Fibroblast of skin of right quadriceps (primary cell): ENCODE results near the gene SMG1.
"Not testable (repeated sequence)": the region's sequence is repeated elsewhere in the genome, so short reads cannot be mapped to it uniquely, and the experiment has no call there.

Experiments
- DNase-seq: peaks from one replicate; pipeline ENCODE4 v3.0.0-alpha.2; 2013

The SMG1 gene

GRCh38 chr16:18925986-18926865 is at the start of gene SMG1:
Gene SMG1, minus strand, starts transcription at chr16:18926408. Its CDS starts 367 bp downstream, at chr16:18926041.
- DNase-seq = peak; percentile 91

GRCh38 chr16:18975109-18975508 is 48.9 kb upstream of the SMG1 start:
- no peak for DNase-seq

DNA sequence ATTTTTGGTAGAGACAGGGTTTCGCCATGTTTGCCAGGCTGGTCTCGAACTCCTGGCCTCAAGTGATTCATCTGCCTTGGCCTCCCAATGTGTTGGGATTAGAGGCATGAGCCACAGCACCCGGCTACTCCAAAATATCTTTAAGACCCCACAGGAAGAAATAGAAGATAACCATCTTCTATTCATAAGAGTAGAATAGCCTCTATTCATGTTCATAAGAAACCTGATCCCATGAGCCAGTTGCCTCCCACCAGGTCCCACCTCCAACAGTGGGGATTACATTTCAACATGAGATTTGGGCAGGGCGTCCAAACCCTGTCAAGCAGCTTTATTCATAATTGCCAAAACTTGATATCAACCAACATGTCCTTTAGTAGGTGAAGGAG is 43.6 kb upstream of the SMG1 start:
- DNase-seq = no peak

DNA sequence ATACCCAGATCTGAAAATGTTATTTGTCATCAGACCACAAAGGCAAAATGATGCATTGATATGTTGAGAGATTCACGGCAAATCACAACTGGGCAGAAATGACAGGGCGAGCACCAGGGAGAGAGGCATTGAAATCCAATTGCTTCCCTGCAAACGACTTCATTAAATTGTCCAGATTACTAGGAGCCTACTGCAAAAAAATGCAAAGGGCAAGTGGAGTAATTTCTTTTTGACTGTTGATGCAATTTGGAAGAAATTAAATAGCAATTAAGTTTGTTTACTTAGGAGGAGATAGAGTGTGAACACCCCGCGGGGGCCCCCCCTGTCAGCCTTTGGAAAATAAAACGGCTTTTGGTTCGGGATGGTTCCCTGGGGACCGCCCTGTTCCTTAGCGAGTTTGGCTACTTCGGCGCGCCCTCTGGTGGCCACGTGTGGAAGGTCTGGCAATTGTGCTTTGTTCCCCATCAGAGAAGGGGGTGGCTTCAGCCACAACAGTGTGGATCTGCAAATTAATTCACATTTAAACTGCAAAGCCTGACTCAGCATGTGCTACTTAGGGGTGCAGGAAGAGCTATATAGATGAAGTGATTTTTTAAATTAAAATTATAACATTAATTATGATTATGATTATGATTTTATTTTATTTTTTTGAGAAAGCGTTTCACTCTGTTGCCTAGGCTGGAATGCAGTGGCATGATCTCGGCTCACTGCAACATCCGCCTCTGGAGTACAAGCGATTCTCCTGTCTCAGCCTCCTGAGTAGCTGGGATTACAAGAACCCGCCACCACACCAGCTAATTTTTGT is 43.0 kb upstream of the SMG1 start:
- DNase-seq = peak; percentile 69

GRCh38 chr16:18966791-18967190 is 40.6 kb upstream of the SMG1 start:
- DNase-seq = no peak

DNA sequence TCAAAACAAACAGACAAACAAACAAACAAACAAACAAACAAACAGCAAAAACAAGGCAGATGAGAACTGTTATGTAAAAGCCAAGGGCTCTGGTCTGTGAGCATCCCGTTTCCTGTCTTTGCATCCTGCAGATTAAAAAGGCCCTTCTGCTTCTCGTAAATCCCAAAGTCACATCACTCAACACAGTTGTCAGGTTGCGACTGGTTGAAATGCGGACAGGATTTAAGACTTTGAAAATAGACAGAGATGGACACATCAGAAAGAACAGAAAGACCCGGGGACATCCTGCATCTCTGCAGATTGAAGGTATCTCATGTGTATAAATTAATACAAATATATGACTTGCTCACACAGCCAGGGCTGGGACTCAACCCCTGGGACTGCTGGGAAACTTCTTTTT is 39.3 kb upstream of the SMG1 start:
- DNase-seq = no peak

GRCh38 chr16:18959031-18959505 is 32.9 kb upstream of the SMG1 start:
- peak; percentile 46 for DNase-seq

DNA sequence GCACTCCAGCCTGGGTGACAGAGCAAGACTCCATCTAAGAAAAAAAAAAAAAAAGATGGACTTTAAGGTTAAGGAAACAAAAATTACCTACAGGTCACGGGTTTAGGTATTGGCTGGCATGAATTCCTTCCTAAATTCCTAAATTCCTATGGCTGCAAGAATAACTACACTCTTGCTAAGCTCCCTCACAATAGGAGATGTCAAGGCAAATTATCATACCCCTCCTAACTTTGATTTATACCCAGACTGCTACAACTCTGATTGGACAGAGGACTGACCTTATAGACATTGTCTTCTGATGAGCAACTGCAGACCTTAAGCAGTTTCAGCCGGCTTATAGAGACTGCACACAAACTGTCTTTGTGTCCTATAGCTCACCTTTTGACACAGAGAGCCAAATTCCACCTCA is 32.4 kb upstream of the SMG1 start:
- DNase-seq = peak; percentile 16

DNA sequence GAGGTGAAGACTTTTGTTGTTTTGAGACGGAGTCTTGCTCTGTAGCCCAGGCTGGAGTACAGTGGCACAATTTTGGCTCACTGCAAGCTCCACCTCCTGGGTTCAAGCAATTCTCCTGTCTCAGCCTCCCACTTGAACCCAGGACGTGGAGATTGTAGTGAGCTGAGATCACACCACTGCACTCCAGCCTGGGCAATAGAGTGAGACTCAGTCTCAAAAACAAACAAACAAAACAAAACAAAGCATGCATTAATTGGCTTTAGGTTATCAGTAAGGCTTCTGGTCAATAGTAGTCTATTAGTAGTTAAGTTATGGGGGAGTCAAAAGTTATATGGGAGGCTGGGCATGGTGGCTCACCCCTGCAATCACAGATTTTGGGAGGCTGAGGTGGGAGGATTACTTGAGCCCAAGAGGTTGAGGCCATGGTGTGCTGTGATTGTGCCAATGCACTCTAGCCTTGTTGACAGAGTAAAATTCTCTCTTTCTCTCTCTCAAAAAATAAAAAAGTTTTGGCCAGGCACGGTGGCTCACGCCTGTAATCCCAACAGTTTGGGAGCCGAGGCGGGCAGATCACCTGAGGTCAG is 30.5 kb upstream of the SMG1 start:
- not testable (repeated sequence) for DNase-seq

DNA sequence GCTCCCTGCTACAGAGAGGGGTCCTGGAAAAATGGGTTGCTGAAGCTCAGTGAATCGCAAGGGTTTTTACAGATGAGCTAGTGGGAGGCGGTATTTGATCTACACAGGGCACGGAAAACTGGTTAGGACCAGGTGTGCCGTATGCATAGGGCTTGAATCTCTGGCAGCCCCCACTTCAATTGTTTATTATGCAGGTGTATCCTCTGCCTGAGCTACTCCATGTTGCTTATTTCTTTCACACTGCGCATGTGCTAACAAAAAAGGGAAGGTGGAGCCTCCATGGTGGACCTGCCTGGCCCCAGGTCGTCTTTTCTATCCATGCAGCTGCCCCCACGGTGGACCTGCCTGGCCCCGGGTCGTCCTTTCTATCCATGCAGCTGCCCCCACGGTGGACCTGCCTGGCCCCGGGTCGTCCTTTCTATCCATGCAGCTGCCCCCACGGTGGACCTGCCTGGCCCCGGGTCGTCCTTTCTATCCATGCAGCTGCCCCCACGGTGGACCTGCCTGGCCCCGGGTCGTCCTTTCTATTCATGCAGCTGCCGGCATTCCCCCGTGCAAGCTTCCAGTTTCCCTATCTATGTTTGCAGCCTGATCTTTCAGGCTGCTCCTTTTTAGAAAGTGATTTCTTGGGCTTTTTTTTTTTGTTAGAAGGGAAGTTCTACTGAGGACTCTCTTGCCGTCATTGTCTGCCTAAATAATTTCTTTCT is 29.8 kb upstream of the SMG1 start:
- DNase-seq = not testable (repeated sequence)

- DNase-seq = no peak
Observed at GRCh38 chr16:18953547-18953946, 27.3 kb upstream of the SMG1 start.

DNA sequence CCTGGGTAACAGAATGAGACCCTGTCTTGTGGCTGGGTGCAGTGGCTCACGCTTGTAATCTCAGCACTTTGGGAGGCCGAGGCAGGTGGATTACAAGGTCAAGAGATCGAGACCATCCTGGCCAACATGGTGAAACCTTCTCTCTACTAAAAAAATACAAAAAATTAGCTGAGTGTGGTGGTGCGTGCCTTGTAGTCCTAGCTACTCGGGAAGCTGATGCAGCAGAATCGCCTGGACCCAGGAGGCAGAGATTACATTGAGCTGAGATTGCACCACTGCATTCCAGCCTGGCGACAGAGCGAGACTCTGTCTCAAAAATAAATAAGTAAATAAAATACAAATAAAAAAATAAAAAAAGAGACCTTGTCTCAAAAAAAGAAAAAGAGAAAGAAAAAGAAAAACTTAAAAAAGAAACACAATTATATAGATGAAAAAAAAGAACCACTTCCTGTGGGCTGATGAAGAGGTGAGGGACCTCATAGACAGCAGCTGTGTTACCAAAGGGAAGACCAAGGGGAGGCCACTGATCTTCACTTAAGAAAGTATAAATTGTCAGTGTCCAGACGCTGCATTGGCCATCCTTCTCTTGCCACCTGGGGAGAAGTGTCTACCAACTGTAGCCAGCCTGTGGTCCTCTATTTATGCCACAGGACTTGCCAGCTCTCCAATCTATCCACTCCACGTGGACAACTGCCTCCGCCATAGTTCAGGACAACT is 24.4 kb upstream of the SMG1 start:
- DNase-seq = no peak

- DNase-seq = no peak
Observed at GRCh38 chr16:18948372-18949020, 22.3 kb upstream of the SMG1 start.

GRCh38 chr16:18945233-18945632 is 19.0 kb upstream of the SMG1 start:
- DNase-seq = no peak

- no peak for DNase-seq
Observed at GRCh38 chr16:18943414-18943813, 17.2 kb upstream of the SMG1 start.

GRCh38 chr16:18942061-18942460 is 15.9 kb upstream of the SMG1 start:
- no peak for DNase-seq

DNA sequence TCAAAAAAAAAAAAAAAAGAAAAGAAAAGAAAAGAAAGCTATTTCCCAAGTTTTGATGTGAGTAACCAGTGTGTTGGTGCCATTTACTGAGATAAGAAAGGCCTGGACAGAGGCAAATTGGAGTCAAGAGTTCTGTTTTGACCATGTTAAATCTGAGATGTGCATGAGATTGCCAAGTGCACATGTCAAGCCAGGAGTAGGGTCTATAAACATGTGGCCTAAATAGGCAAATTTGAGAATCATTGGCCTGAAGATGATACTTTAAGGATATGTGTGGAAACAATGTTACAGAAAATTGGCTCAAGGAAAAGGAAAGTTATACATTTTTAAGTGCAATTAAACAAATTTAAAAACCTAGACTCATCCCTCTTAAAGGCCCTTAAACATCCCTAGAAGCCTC is 15.3 kb upstream of the SMG1 start:
- DNase-seq = no peak

- DNase-seq = no peak
Observed at GRCh38 chr16:18938986-18939385, 12.8 kb upstream of the SMG1 start.

GRCh38 chr16:18937390-18937789 is 11.2 kb upstream of the SMG1 start:
- no peak for DNase-seq

DNA sequence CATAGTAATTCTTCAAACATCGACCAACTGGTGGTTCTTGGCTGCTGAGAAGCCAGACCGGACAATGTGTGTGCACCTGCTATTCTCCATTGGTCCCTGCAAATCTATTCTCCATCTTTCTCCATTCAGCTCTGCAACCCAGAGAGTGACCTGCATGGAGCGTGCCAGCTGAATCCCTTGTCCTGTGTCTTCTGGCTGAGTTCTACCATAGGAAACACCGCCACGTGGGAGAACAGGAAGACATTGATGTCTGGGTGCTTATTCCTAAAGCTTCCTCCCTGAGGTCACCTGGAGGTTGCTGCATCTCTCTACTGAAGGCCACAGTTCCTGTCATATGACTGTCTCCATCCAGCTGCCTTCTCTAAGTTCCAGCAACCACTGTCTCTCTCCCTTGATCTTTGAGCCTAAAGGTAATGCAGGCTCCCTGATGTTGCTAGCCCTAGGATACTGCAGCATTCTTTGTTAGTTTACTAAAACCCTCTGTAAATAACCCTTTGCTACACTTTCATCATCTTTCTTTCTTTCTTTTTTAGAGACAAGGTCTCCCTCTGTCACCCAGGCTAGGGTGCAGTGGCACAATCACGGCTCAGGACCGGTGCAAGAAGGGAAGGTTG is 10.6 kb upstream of the SMG1 start:
- no peak for DNase-seq

DNA sequence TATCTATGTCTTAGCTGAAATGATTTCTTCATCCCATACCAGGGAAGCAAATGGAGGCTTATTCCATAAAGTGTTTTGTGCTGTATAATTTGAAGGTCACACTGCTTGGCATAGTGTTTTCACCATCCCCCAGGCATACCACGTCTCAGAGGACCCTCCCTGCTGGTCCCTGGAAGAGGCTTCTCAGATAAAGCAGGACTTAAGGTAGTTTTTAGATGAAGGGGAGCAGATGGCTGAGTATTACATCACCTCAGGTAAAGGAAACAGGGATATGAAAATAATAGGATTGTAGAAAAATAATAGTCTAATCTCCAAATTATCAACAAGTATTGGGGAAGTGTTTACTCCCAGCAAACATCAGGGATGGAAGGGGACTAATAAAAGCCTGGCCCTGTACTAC is 7.3 kb upstream of the SMG1 start:
- no peak for DNase-seq
